Endothelial cell of umbilical vein (primary cell): ENCODE measurements around the gene WWC1. TPM values are rescaled to one million over a fixed set of nuclear protein-coding genes. Genes with fewer than 3 reads are reported as not detected.

Source experiments
- BruUV-seq: library from RNA; stranded (reverse); fragments of 400-500 nt; replicated peaks from 2 replicates; lab custom pipeline; 2021; lab: Mats Ljungman, UMichigan
- CTCF ChIA-PET: fragments of 300-600, 350-600 bp; sonication (Branson Sonifier 250); formaldehyde crosslinking; loops from one replicate; lab custom pipeline; 2021; ENCODE audit warnings: antibody characterized with exemption, inconsistent platforms; lab: Charles Lee
- POLR2A ChIA-PET: fragments of 300-600, 350-600 bp; sonication (Branson Sonifier 250); formaldehyde crosslinking; loops from one replicate; lab custom pipeline; 2021; ENCODE audit warnings: antibody characterized with exemption, inconsistent platforms; lab: Charles Lee
- DNase-seq: peaks from one replicate; pipeline ENCODE4 v3.0.0-alpha.2; 2011; ENCODE audit warnings: low read depth, low spot score
- FAIRE-seq: peaks from 2 replicates; lab custom pipeline; 2011; peaks lifted over from hg19 to GRCh38; lab: Jason Lieb, UNC
- H2AFZ ChIP-seq: 2 replicates; pipeline ENCODE4 v1.6.0; 2012; ENCODE audit warnings: low read depth, low read length, control low read depth, inconsistent platforms
- H3K27ac ChIP-seq: 2 replicates; pipeline ENCODE4 v1.5.1; 2011; ENCODE audit warnings: low read depth, mild to moderate bottlenecking, control low read depth, low read length, moderate library complexity; ENCODE audit not compliant: insufficient read depth
- H3K27me3 ChIP-seq, 2 experiments: 2 replicates each; pipeline versions ENCODE4 v1.6.0 to v1.6.1; 2011; ENCODE audit warnings: low read length in 2 of 2, mixed read lengths in 1 of 2; ENCODE audit not compliant: control insufficient read depth in 2 of 2, insufficient read depth in 2 of 2
- H3K36me3 ChIP-seq, 2 experiments: 2 replicates in 1 of 2; 3 replicates in 1 of 2; pipeline ENCODE4 v1.5.1; 2011; ENCODE audit warnings: low read length in 2 of 2, mild to moderate bottlenecking in 1 of 2, moderate library complexity in 1 of 2; ENCODE audit not compliant: control insufficient read depth in 2 of 2, insufficient read depth in 2 of 2; ENCODE audit errors: extremely low read depth in 1 of 2
- H3K4me1 ChIP-seq: 3 replicates; pipeline ENCODE4 v1.5.1; 2011; ENCODE audit warnings: mild to moderate bottlenecking, low read length; ENCODE audit not compliant: control insufficient read depth, insufficient read depth; ENCODE audit errors: extremely low read depth
- H3K4me2 ChIP-seq: 2 replicates; pipeline ENCODE4 v1.6.1; 2011; ENCODE audit warnings: low read length, control low read depth, mixed read lengths; ENCODE audit not compliant: insufficient read depth
- H3K4me3 ChIP-seq, 3 experiments: fragments of 200-600 bp in 1 of 3; sonication (generic), shearing (Covaris generic) in 1 of 3; replicated peaks in 1 of 3; 2 replicates each; pipeline ENCODE4 v1.5.1; 2011 to 2016; ENCODE audit warnings: control low read depth in 3 of 3, low read length in 3 of 3, mild to moderate bottlenecking in 2 of 3, inconsistent platforms in 1 of 3, low read depth in 1 of 3, moderate library complexity in 1 of 3; ENCODE audit not compliant: insufficient read depth in 1 of 3
- H3K79me2 ChIP-seq: 2 replicates; pipeline ENCODE4 v1.6.0; 2012; ENCODE audit warnings: low read length, inconsistent platforms; ENCODE audit not compliant: control insufficient read depth, insufficient read depth
- H3K9ac ChIP-seq: replicated peaks from 2 replicates; pipeline ENCODE3; 2011; ENCODE audit warnings: low read length, control low read depth; ENCODE audit not compliant: insufficient read depth; ENCODE audit errors: extremely low read depth
- H3K9me1 ChIP-seq: replicated peaks from 3 replicates; pipeline ENCODE4 v1.6.0; 2011; ENCODE audit warnings: mild to moderate bottlenecking, low read length; ENCODE audit not compliant: control insufficient read depth, insufficient read depth; ENCODE audit errors: extremely low read depth
- H3K9me3 ChIP-seq: replicated peaks from 2 replicates; pipeline ENCODE4 v1.5.1; 2012; ENCODE audit warnings: low read length, inconsistent platforms; ENCODE audit not compliant: control insufficient read depth, insufficient read depth
- H4K20me1 ChIP-seq: replicated peaks from 2 replicates; pipeline ENCODE3; 2011; ENCODE audit warnings: mild to moderate bottlenecking, low read length; ENCODE audit not compliant: control insufficient read depth, insufficient read depth; ENCODE audit errors: extremely low read depth
- EZH2 ChIP-seq: IDR thresholded peaks from 2 replicates; pipeline ENCODE4 v1.6.1; 2012; ENCODE audit warnings: borderline replicate concordance, low read depth, mild to moderate bottlenecking, moderate library complexity, low read length, inconsistent platforms; ENCODE audit not compliant: severe bottlenecking
- FOS ChIP-seq: IDR thresholded peaks from 2 replicates; pipeline ENCODE4 v1.6.1; 2011; ENCODE audit warnings: mild to moderate bottlenecking, low read length, moderate library complexity, borderline replicate concordance; ENCODE audit not compliant: insufficient read depth
- GATA2 ChIP-seq: IDR thresholded peaks from 2 replicates; pipeline ENCODE4 v1.7.0; 2011; ENCODE audit warnings: low read depth, mild to moderate bottlenecking, moderate library complexity, mixed read lengths, low read length; ENCODE audit not compliant: insufficient read length, insufficient read depth
- JUN ChIP-seq: IDR thresholded peaks from 2 replicates; pipeline ENCODE4 v1.6.1; 2011; ENCODE audit warnings: borderline replicate concordance, low read depth; ENCODE audit not compliant: insufficient read length, insufficient read depth
- MAX ChIP-seq: IDR thresholded peaks from 2 replicates; pipeline ENCODE4 v1.6.1; 2011; ENCODE audit not compliant: insufficient read depth, insufficient read length
- MYC ChIP-seq: IDR thresholded peaks from one replicate; pipeline ENCODE4 v1.6.1; 2011; ENCODE audit warnings: mild to moderate bottlenecking, low read depth, low read length
- POLR2A ChIP-seq: IDR thresholded peaks from 2 replicates; pipeline ENCODE4 v1.6.1; 2012; ENCODE audit warnings: low read depth, mild to moderate bottlenecking, control low read depth, low read length
- POLR2AphosphoS5 ChIP-seq: IDR thresholded peaks from 2 replicates; pipeline ENCODE4 v1.6.1; 2012; ENCODE audit warnings: low read depth, mild to moderate bottlenecking, control low read depth, low read length, moderate library complexity; ENCODE audit not compliant: insufficient read depth
- dilution Hi-C: fragments of 300-500 bp; cut with MboI; formaldehyde crosslinking; loops from one replicate; pipeline ENCODE4 v1.15.0; 2019; ENCODE audit warnings: low sequenced_read_pairs; ENCODE audit not compliant: extremely low pct_ligation_motif_present
- intact Hi-C: fragments of 100-400 bp; cut with micrococcal nuclease; formaldehyde crosslinking; loops from one replicate; pipeline ENCODE4 v1.10.0; 2022
- polyA plus RNA-seq, 4 experiments: library from polyadenylated mRNA; depleted of rRNA in 3 of 4; stranded (reverse) in 3 of 4; unstranded in 1 of 4; fragments of >200 nt; gene quantifications; 2 replicates each; pipeline versions ENCODE4 v1.2.1 to v1.2.3, GENCODE V29; 2011 to 2012; ENCODE audit warnings: missing spikeins in 1 of 4
- total RNA-seq: library from RNA; stranded (reverse); gene quantifications from 2 replicates; pipeline ENCODE4 v1.2.3, GENCODE V29; 2021
- TF ChIP-seq, protein P1 (sequence below), 2 donors: IDR thresholded peaks; 1 replicate in 1 of 2; 2 replicates in 1 of 2; pipeline ENCODE4 v1.5.1; 2011; ENCODE audit warnings: low read length in 2 of 2, mild to moderate bottlenecking in 2 of 2, moderate library complexity in 2 of 2, control low read depth in 1 of 2, inconsistent platforms in 1 of 2, low read depth in 1 of 2; ENCODE audit not compliant: insufficient read depth in 1 of 2; ENCODE audit errors: extremely low read depth in 1 of 2

WWC1 gene
- total and polyA plus RNA-seq, 2 donors (not counting 3 experiments of a cell fraction or from before 2014, with no cell fraction given) = 0.03 to 0.91 TPM

- H3K4me1 ChIP-seq = no peaks in the 10 kb centered on the region
- H3K36me3 ChIP-seq = no peaks in the 10 kb centered on the region
- dilution Hi-C loops = no loop called here
- BruUV-seq = no TSS peak
- H3K4me2 ChIP-seq = no peak overlapping the region
- ChIA-PET POLR2A (no interaction called here), CTCF (no interaction called here)
- no peaks in the 10 kb centered on the region for H4K20me1 ChIP-seq
- H3K4me3 ChIP-seq = no peak overlapping the region
- H3K27ac ChIP-seq = no peak overlapping the region
- H2AFZ ChIP-seq = no peak overlapping the region
- intact Hi-C loops = no loop called here
- no peaks in the 10 kb centered on the region for H3K27me3 ChIP-seq
- DNase-seq (no peak), FAIRE-seq (no peak)
- H3K79me2 ChIP-seq = no peaks in the 10 kb centered on the region
- no peaks in the 10 kb centered on the region for H3K9me1 ChIP-seq
- no peak for TF ChIP-seq MAX
- no peak for TF ChIP-seq POLR2AphosphoS5
- no peak overlapping the region for H3K9ac ChIP-seq
- H3K9me3 ChIP-seq = no peaks in the 10 kb centered on the region
These were observed 11.3 kb downstream of the WWC1 start for GRCh38 chr5:168302785-168303184.

DNA sequence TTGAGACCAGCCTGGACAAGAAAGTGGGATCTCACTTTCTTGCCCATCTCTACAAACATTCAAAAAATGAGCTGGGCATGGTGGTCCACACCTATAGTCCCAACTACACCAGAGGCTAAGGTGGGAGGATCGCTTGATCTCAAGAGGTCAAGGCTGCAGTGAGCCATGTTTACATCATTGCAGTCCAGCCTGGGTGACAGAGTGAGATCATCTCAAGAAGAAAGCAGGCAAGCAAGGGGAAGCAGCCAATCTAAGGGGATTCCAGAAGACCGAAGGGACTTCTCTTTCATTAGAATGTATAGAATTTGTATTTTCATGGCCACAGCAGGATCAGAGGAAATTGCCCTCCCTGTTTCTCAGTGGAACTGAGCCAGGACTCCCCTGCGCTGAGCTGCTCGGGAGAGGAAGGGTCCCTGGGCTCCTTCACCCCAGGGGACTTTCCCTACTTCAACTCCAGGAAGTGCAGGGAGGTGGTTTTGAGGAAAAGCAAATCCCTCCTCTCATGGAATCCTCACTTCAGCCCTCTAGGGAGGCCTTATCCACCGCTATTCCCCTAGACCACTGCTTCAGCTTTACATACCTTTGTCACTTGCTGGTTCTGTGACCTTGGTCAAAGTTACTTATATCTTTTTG lies 12.1 kb downstream of the WWC1 start:
- POLR2A ChIA-PET = no interaction called here
- no TSS peak for BruUV-seq
- H3K9me3 ChIP-seq = no peaks in the 10 kb centered on the region
- no peaks in the 10 kb centered on the region for H3K4me1 ChIP-seq
- no peak for FAIRE-seq
- H3K36me3 ChIP-seq = no peaks in the 10 kb centered on the region
- TF ChIP-seq EZH2 = no peak
- no peak for TF ChIP-seq FOS
- no peak for TF ChIP-seq POLR2A
- no peak for TF ChIP-seq POLR2AphosphoS5
- TF ChIP-seq JUN = no peak
- TF ChIP-seq MYC = no peak
- TF ChIP-seq, protein P1, sequence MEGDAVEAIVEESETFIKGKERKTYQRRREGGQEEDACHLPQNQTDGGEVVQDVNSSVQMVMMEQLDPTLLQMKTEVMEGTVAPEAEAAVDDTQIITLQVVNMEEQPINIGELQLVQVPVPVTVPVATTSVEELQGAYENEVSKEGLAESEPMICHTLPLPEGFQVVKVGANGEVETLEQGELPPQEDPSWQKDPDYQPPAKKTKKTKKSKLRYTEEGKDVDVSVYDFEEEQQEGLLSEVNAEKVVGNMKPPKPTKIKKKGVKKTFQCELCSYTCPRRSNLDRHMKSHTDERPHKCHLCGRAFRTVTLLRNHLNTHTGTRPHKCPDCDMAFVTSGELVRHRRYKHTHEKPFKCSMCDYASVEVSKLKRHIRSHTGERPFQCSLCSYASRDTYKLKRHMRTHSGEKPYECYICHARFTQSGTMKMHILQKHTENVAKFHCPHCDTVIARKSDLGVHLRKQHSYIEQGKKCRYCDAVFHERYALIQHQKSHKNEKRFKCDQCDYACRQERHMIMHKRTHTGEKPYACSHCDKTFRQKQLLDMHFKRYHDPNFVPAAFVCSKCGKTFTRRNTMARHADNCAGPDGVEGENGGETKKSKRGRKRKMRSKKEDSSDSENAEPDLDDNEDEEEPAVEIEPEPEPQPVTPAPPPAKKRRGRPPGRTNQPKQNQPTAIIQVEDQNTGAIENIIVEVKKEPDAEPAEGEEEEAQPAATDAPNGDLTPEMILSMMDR (IDR thresholded peaks at IDR 0.05; ENCODE audit: extremely low read depth in 1 of 2, insufficient read depth in 1 of 2, low read depth in 1 of 2, low read length in 2 of 2) = no peak
- TF ChIP-seq MAX = no peak
- TF ChIP-seq GATA2 = no peak
- no peak overlapping the region for H3K4me2 ChIP-seq
- no peak overlapping the region for H2AFZ ChIP-seq
- no peaks in the 10 kb centered on the region for H3K9me1 ChIP-seq
- no peak for DNase-seq
- no peak overlapping the region for H3K9ac ChIP-seq
- no peaks in the 10 kb centered on the region for H3K79me2 ChIP-seq
- CTCF ChIA-PET = no interaction called here
- H3K27ac ChIP-seq = no peak overlapping the region
- no peaks in the 10 kb centered on the region for H4K20me1 ChIP-seq
- dilution Hi-C loops = no loop called here
- H3K27me3 ChIP-seq = no peaks in the 10 kb centered on the region
- no peak overlapping the region for H3K4me3 ChIP-seq
- intact Hi-C loops = no loop called here
